Fibroblast of peridontal ligament (primary cell): ENCODE results near the gene IGFBP1.
"Not testable (repeated sequence)": the region's sequence is repeated elsewhere in the genome, so short reads cannot be mapped to it uniquely, and the experiment has no call there.

ENCODE experiments used
- DNase-seq: peaks from one replicate; pipeline ENCODE4 v3.0.0-alpha.2; 2010; ENCODE audit errors: extremely low read depth

The IGFBP1 gene

DNA sequence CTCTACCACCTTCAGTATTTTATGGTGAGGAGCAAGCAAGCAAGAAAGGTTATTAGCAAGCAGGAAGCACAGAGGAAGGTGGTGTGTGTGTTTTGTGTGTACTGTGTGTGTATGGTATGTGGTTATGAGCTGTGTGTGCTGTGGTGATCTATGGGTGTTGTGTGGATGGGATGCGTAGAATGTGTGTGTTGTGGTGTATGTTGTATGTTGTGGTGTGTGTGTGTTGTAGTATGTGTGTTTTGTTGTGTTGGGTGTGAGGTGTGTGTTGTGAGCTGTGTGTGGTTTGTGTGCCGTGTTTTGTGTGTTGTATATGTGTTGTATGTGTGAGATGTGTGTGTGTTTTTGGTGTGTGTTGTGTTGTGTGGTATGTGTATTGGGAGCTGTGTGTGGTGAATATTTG is 49.6 kb downstream of the IGFBP1 start:
- DNase-seq, result no peak

DNA sequence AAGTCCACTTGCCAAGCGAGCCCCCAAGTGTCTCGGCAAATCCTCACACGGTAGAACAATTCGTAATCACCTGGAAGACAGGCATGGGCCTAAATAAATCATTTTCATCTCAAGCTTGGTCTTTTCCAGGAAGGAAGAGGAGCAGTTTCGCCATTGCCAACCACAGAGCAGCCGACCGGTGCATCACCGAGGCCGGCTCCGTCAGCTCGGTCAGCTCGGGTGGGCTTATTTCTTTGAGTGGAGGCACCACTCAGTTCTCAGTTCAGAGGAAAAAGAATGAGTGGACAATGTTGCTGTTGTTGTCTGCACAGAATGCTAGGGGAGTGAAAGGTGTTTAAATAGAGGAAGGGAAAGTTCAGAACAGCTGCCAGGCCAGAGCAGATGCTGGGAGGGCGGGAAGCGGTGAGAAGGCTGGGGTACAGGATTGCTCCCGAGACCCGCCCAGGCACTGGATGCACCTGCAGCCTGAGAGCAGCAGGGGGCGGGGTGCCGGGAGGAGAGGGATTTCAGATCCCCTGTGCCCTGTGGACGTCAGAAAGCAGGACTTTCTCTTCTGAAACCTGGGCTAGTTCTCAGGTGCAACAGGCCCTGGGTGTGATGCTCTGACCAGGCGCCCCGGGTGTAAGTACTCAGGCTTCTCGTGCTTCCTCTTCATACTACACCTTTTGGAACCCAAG is 50.5 kb downstream of the IGFBP1 start:
- no peak for DNase-seq

DNA sequence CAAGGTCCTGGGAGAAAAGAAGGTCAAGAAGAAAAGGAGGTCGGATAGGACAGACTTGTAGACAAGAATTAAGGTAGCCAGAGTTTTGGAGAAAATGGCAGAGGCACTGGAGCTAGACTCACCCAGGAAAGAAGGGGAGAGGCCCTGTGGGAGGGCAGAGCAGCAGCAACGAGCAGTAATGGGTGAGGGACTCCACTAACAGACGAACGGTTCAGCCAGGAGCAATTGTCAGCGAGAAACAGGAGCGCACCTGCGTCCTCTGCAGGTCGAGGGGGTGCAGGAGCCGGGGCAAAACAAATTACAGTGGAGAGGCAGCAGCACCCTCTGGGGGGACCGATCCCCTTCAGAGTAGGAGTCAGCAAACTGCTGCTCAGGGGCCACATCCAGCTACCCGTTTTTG is 51.3 kb downstream of the IGFBP1 start:
- DNase-seq, result no peak

DNA sequence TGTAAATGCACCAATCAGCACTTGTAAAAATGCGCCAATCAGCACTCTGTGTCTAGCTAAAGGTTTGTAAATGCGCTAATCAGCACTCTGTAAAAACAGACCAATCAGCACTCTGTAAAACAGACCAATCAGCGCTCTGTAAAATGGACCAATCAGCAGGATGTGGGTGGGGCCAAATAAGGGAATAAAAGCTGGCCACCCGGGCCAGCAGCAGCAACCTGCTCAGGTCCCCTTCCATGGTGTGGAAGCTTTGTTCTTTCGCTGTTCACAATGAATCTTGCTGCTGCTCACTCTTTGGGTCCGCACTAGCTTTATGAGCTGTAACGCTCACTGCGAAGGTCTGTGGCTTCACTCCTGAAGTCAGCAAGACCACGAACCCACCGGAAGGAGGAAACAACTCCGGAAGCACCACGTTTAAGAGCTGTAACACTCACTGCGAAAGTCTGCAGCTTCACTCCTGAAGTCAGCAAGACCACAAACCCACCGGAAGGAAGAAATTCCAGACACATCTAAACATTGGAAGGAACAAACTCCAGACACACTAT is 52.0 kb downstream of the IGFBP1 start:
- DNase-seq, result not testable (repeated sequence)

DNA sequence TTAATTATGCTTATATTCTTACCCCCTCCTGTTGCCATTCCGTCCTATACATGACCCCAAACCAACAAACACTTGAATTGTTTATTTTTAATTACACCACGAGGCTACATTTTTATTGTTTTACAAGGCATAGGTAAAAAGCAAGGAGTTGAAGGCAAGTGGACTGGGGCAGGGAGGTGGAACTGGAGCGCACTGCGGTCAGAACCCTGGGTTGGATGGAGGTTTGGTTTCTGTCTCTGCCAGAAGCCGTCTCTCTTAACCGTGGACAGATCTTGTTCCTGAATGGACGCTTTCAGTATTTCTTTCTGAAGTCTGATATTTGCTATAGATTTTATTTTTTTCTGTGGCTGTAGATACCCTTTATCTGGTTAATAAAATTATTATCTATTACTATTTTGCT is 52.7 kb downstream of the IGFBP1 start:
- DNase-seq, result no peak
